ENCODE data around the gene C7. TPM values are rescaled to one million over a fixed set of nuclear protein-coding genes. Genes with fewer than 3 reads are reported as not detected.
"Not testable (repeated sequence)": the region's sequence is repeated elsewhere in the genome, so short reads cannot be mapped to it uniquely, and the experiment has no call there.

Gene C7
- total RNA-seq, result 100 to 1,000 TPM; 253 to 376 TPM
- 100 to 1,000 TPM; 383 to 559 (median 521) TPM for polyA plus RNA-seq (ENCODE audit: insufficient read length in 6 of 6)
- long read RNA-seq, donor 1, full-length matches to known transcripts, result 77 of 345 reads
- long read RNA-seq, donor 1, partial matches to known transcripts, result 256 of 345 reads
- long read RNA-seq, donor 1, other reads (novel, unspliced or antisense), result 12 of 345 reads
- long read RNA-seq, donor 2, full-length matches to known transcripts, result 56 of 92 reads
- long read RNA-seq, donor 2, partial matches to known transcripts, result 29 of 92 reads
- long read RNA-seq, donor 2, other reads (novel, unspliced or antisense), result 7 of 92 reads
- long read RNA-seq, donor 3, full-length matches to known transcripts, result 60 of 70 reads
- long read RNA-seq, donor 3, partial matches to known transcripts, result 0 of 70 reads
- long read RNA-seq, donor 3, other reads (novel, unspliced or antisense), result 10 of 70 reads
- long read RNA-seq, donor 4, full-length matches to known transcripts, result 17 of 70 reads
- long read RNA-seq, donor 4, partial matches to known transcripts, result 48 of 70 reads
- long read RNA-seq, donor 4, other reads (novel, unspliced or antisense), result 5 of 70 reads
- long read RNA-seq, donor 5, full-length matches to known transcripts, result 70 of 143 reads
- long read RNA-seq, donor 5, partial matches to known transcripts, result 66 of 143 reads
- long read RNA-seq, donor 5, other reads (novel, unspliced or antisense), result 7 of 143 reads
- long read RNA-seq, donor 6, full-length matches to known transcripts, result 46 of 212 reads
- long read RNA-seq, donor 6, partial matches to known transcripts, result 154 of 212 reads
- long read RNA-seq, donor 6, other reads (novel, unspliced or antisense), result 12 of 212 reads
- long read RNA-seq, donor 7, full-length matches to known transcripts, result 33 of 57 reads
- long read RNA-seq, donor 7, partial matches to known transcripts, result 24 of 57 reads
- long read RNA-seq, donor 7, other reads (novel, unspliced or antisense), result 0 of 57 reads
- long read RNA-seq, donor 8, full-length matches to known transcripts, result 99 of 194 reads
- long read RNA-seq, donor 8, partial matches to known transcripts, result 89 of 194 reads
- long read RNA-seq, donor 8, other reads (novel, unspliced or antisense), result 6 of 194 reads
- long read RNA-seq, donor 9, result 0 reads
- long read RNA-seq, donor 10, full-length matches to known transcripts, result 2 of 15 reads
- long read RNA-seq, donor 10, partial matches to known transcripts, result 13 of 15 reads
- long read RNA-seq, donor 10, other reads (novel, unspliced or antisense), result 0 of 15 reads
- long read RNA-seq, donor 11, full-length matches to known transcripts, result 1 of 1 reads
- long read RNA-seq, donor 11, partial matches to known transcripts, result 0 of 1 reads
- long read RNA-seq, donor 11, other reads (novel, unspliced or antisense), result 0 of 1 reads
- long read RNA-seq, donor 12, full-length matches to known transcripts, result 56 of 119 reads
- long read RNA-seq, donor 12, partial matches to known transcripts, result 63 of 119 reads
- long read RNA-seq, donor 12, other reads (novel, unspliced or antisense), result 0 of 119 reads

- TF ChIP-seq, protein P1, sequence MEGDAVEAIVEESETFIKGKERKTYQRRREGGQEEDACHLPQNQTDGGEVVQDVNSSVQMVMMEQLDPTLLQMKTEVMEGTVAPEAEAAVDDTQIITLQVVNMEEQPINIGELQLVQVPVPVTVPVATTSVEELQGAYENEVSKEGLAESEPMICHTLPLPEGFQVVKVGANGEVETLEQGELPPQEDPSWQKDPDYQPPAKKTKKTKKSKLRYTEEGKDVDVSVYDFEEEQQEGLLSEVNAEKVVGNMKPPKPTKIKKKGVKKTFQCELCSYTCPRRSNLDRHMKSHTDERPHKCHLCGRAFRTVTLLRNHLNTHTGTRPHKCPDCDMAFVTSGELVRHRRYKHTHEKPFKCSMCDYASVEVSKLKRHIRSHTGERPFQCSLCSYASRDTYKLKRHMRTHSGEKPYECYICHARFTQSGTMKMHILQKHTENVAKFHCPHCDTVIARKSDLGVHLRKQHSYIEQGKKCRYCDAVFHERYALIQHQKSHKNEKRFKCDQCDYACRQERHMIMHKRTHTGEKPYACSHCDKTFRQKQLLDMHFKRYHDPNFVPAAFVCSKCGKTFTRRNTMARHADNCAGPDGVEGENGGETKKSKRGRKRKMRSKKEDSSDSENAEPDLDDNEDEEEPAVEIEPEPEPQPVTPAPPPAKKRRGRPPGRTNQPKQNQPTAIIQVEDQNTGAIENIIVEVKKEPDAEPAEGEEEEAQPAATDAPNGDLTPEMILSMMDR (IDR thresholded peaks at IDR 0.05), result no peak
- Histone ChIP-seq H3K27me3 (no peaks in the 10 kb centered on the region), H3K27ac (peak within 1 kb of the TSS in 1 of 2 donors; percentile 49), H3K36me3 (no peaks in the 10 kb centered on the region), H3K4me1 (peaks cover 0 to 7% of the 10 kb centered on the region in 2 donors), H3K4me3 (peak within 1 kb of the TSS; percentile 12 to 25), H3K9me3 (no peaks in the 10 kb centered on the region)
- peak; percentile 27 for ATAC-seq
- intact Hi-C loops (cut with DNase I), result no loop called here
- DNase-seq, result peak in 2 of 4 donors; percentile 90 to 94
These were observed at the start of gene C7 for GRCh38 chr5:40909264-40909663. Gene C7, plus strand, starts transcription at chr5:40909497. Its CDS starts 114 bp downstream, at chr5:40909611.

DNA sequence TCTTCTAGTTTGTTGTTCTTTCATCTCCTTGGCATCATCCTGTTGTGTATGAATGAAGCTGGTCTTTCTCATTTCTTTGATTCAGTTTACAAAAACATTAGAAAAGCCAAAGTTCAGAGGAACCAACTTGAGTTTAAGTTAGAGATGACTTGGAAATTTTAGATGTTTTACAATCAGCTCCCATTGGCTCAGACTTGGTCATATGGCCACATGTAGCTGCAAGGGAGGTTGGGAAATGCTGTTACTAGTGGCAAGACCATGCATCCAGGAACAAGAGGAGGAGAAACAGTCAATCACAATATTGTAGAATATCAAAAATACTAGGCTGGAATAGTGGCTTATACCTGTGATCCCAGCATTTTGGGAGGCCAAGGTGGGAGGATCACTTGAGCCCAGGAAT, 48.6 kb upstream of the C7 start:
- TF ChIP-seq, protein P1 (IDR thresholded peaks at IDR 0.05), result no peak
- no peaks in the 10 kb centered on the region for H3K4me1 ChIP-seq
- DNase-seq, result no peak
- no peak for ATAC-seq
- H3K36me3 ChIP-seq, result peaks cover 0 to 6% of the 10 kb centered on the region in 2 donors
- intact Hi-C loops (cut with DNase I), result no loop called here
- peaks cover 0 to 19% of the 10 kb centered on the region in 2 donors for H3K9me3 ChIP-seq
- no peak overlapping the region for H3K4me3 ChIP-seq
- no peak overlapping the region for H3K27ac ChIP-seq
- no peaks in the 10 kb centered on the region for H3K27me3 ChIP-seq

GRCh38 chr5:40865004-40865403, 44.3 kb upstream of the C7 start:
- H3K4me1 ChIP-seq; ATAC-seq; H3K4me3 ChIP-seq; DNase-seq; H3K27ac ChIP-seq; intact Hi-C loops (cut with DNase I); H3K27me3 ChIP-seq; H3K36me3 ChIP-seq: not testable (repeated sequence)
- peaks cover 0 to 19% of the 10 kb centered on the region in 2 donors for H3K9me3 ChIP-seq

- Histone ChIP-seq H3K27me3 (no peaks in the 10 kb centered on the region), H3K27ac (no peak overlapping the region), H3K9me3 (peaks cover 0 to 19% of the 10 kb centered on the region in 2 donors), H3K4me3 (no peak overlapping the region), H3K36me3 (no peaks in the 10 kb centered on the region), H3K4me1 (no peaks in the 10 kb centered on the region)
- TF ChIP-seq, protein P1 (IDR thresholded peaks at IDR 0.05), result no peak
- intact Hi-C loops (cut with DNase I), result no loop called here
- no peak for ATAC-seq
- no peak for DNase-seq
These were observed 42.5 kb upstream of the C7 start for GRCh38 chr5:40866844-40867243.

- Histone ChIP-seq H3K4me3 (no peak overlapping the region), H3K27me3 (no peaks in the 10 kb centered on the region), H3K36me3 (no peaks in the 10 kb centered on the region), H3K27ac (no peak overlapping the region), H3K4me1 (no peaks in the 10 kb centered on the region), H3K9me3 (peaks cover 0 to 13% of the 10 kb centered on the region in 2 donors)
- TF ChIP-seq, protein P1 (IDR thresholded peaks at IDR 0.05), result no peak
- DNase-seq, result no peak
- ATAC-seq, result no peak
- intact Hi-C loops (cut with DNase I), result no loop called here
These were observed 39.9 kb upstream of the C7 start for GRCh38 chr5:40869384-40869783.

Data from left lung (tissue), 14 donors.